Cardiac muscle cell (in vitro differentiated cells and primary cell): ENCODE data around the gene TMEM259. TPM values are rescaled to one million over a fixed set of nuclear protein-coding genes. Genes with fewer than 3 reads are reported as not detected.
A peak's percentile ranks its signal among the peaks of the same experiment; 100 is the strongest.

Experiments used
- DNase-seq, 2 donors: peaks; one replicate each; pipeline versions ENCODE4 v3.0.0 to v3.0.0-alpha.2; 2010 to 2017; ENCODE audit warnings: low read depth in 1 of 2, low spot score in 1 of 2
- H3K27ac ChIP-seq: fragments of 200-600 bp; sonication (generic); 2 replicates; pipeline ENCODE4 v1.5.1; 2016
- H3K27me3 ChIP-seq: fragments of 200-600 bp; sonication (generic); 2 replicates; pipeline ENCODE4 v1.6.0; 2016; ENCODE audit warnings: control low read depth
- H3K36me3 ChIP-seq: fragments of 200-600 bp; sonication (generic); 2 replicates; pipeline ENCODE4 v1.5.1; 2016; ENCODE audit warnings: control low read depth
- H3K4me1 ChIP-seq: fragments of 200-600 bp; sonication (generic); 2 replicates; pipeline ENCODE4 v1.8.1; 2017; ENCODE audit warnings: low read depth, mild to moderate bottlenecking, mixed run types
- H3K4me3 ChIP-seq: fragments of 200-600 bp; sonication (generic); 2 replicates; pipeline ENCODE4 v1.5.1; 2016; ENCODE audit warnings: mild to moderate bottlenecking
- H3K9me3 ChIP-seq: fragments of 200-600 bp; sonication (generic); 2 replicates; pipeline ENCODE4 v1.5.1; 2017; ENCODE audit warnings: low read depth, mild to moderate bottlenecking, control low read depth
- polyA plus RNA-seq: library from polyadenylated mRNA; unstranded; fragments of >200 nt; fragmentation: Nextera tagmentation; extraction: Ambion mirVana; gene quantifications from 2 replicates; pipeline ENCODE4 v1.2.1, GENCODE V29; 2016
- total RNA-seq: library from RNA; depleted of rRNA; stranded (reverse); fragments of >200 nt; gene quantifications from 2 replicates; pipeline ENCODE4 v1.2.3, GENCODE V29; 2016
- TF ChIP-seq, protein P1 (sequence below): IDR thresholded peaks from 2 replicates; pipeline ENCODE4 v1.5.1; 2012; ENCODE audit warnings: low read depth, mild to moderate bottlenecking, low read length

TMEM259 gene
- total and polyA plus RNA-seq, 2 experiments from 2014 or later, result 370 to 403 TPM

DNA sequence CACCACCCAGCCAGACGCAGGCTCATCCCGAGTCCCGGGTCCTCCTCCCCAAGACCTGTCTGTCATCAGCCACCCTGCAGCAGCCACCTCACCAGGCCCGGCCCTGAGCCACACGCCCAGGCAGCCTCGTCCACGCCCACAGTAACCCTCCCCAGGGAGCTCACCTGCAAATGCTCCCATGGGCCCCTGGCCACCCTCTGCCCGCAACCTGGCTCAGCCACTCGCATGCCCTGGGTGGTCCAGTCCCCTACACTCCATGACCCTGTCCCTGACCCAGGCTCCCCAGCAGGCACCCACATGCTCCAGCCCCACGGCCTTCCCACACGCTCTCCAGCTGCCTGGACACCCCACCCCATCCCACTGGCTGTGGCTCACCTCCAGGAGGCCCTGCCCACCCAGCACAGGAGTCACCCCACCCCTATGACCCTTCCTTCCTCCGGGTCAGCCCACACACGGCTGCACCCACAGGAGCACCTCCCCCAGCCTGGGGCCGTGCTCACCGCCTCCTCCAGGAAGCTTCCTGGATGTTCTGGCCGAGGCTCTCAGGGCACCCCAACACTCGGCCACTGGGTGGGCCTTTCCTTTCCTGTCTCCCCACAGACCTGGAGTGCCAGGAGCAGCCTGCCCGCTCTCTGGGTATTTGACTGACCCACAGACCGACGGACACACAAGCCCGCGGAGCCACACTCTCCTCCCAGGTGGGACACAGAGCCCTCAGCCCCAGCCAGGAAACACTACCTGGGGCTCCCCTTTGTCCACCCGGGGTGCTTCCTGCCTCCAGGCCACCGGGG lies 3.6 kb downstream of the TMEM259 start:
- H3K9me3 ChIP-seq, result no peaks in the 10 kb centered on the region
- H3K27ac ChIP-seq, result peak overlapping the region; percentile 36
- H3K36me3 ChIP-seq, result peaks cover 11% of the 10 kb centered on the region
- peaks cover 35% of the 10 kb centered on the region for H3K4me1 ChIP-seq
- no peak overlapping the region for H3K4me3 ChIP-seq
- H3K27me3 ChIP-seq, result no peaks in the 10 kb centered on the region
- TF ChIP-seq, protein P1, sequence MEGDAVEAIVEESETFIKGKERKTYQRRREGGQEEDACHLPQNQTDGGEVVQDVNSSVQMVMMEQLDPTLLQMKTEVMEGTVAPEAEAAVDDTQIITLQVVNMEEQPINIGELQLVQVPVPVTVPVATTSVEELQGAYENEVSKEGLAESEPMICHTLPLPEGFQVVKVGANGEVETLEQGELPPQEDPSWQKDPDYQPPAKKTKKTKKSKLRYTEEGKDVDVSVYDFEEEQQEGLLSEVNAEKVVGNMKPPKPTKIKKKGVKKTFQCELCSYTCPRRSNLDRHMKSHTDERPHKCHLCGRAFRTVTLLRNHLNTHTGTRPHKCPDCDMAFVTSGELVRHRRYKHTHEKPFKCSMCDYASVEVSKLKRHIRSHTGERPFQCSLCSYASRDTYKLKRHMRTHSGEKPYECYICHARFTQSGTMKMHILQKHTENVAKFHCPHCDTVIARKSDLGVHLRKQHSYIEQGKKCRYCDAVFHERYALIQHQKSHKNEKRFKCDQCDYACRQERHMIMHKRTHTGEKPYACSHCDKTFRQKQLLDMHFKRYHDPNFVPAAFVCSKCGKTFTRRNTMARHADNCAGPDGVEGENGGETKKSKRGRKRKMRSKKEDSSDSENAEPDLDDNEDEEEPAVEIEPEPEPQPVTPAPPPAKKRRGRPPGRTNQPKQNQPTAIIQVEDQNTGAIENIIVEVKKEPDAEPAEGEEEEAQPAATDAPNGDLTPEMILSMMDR, result no peak
- DNase-seq, result no peak

DNA sequence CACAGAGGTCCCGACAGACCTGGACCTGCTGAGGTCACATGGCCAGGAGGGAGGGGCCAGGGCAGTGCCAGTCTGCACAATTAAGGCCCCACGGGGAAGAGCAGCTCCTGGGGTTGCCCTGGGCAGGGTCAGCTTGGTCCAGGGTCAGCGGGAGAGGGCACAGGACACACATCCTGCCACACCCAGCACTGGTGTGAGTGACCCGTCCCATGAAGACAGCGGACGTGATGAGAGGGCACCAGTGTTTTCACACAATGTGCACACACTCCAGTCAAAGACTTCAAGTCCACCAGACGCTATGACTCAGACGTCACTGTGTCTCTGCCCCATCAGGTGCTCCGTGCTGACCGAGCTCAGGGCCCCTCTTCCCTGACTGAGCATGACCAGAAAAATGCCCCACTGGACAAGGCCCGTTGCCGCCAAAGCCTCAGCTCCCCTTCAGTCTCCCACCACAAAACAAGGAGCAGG lies 4.2 kb downstream of the TMEM259 start:
- H3K27me3 ChIP-seq, result no peaks in the 10 kb centered on the region
- peak overlapping the region; percentile 36 for H3K27ac ChIP-seq
- no peak for DNase-seq
- no peaks in the 10 kb centered on the region for H3K9me3 ChIP-seq
- peaks cover 35% of the 10 kb centered on the region for H3K4me1 ChIP-seq
- TF ChIP-seq, protein P1, result no peak
- peaks cover 13% of the 10 kb centered on the region for H3K36me3 ChIP-seq
- H3K4me3 ChIP-seq, result no peak overlapping the region

DNA sequence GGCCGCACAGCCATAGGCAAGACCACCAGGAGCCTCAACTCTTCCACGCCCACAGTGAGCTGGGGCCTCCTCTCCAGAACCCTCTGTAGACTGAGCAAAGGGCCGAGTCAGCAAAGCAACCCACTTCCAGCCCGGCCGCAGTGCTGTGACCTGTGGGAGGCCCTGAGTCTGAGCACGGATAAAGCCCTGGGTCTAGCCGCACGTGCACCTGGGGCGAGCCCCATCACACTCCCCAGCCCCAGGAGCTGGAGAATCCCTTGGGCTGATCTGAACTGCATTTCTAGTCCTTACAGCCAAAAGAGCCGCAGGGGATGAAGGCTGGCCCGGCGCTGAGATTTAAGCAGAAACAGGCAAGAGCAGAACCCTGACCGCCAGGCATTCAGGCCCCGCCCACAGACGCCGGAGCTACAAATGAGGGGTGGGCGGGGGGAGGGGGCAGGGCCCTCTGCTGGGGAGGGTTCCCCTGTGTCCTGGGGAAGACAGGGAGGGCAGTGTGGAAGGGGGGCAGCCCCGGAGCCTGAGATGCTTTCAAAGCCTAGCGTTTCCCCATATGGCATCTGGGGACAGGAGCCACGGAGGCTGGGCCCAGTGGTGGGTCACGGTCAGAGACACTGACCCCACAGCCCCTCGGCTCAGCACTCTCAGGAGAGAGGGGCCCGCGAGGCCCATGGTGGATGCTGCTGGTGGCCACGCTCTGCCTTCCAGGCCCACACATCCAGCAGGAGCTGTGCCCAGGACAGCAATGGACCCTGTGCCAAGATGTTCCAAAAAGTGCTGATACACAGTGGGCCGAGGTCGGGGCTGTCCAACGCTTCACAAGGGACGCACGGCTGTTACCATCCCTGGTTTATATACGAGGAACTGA lies 4.9 kb downstream of the TMEM259 start:
- Histone ChIP-seq H3K36me3 (peaks cover 14% of the 10 kb centered on the region), H3K4me1 (peaks cover 35% of the 10 kb centered on the region), H3K27me3 (no peaks in the 10 kb centered on the region), H3K27ac (peak overlapping the region; percentile 36), H3K9me3 (no peaks in the 10 kb centered on the region), H3K4me3 (no peak overlapping the region)
- DNase-seq, result no peak
- TF ChIP-seq, protein P1, result no peak

DNA sequence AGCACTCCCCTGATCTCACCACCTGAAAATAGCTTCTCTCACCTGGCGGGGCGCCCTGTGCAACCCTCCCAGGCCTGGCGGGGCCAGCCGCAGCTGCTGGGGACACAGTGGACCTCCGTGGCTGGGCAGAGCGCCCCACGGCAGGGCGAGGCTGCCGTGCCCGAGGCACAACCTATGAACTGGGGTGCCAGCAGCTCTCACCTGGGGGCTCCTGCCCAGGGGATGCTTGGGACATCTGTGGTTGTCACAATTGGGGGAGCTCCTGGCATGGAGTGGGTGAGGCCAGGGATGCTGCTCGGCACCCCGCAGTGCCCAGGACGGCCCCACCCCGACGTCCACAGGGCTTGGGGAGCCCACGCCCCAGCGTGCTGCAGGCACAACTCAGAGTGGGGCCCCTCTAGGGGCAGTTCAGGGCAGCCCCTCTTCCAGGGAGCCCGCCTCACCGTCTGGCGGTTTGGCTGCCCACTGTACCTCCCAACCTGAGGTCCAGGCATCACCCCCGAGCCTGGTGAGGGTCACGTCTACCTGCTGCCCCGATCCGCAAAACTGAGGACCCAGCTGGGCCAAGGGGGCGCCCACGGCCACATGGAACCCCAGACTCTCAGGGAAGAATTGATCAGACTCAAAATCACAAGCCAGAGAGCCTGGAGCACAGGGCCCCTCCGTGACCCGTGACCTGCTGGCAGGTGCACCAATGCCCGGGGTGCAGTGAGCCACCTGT lies 5.7 kb downstream of the TMEM259 start:
- no peak overlapping the region for H3K27ac ChIP-seq
- peaks cover 35% of the 10 kb centered on the region for H3K4me1 ChIP-seq
- H3K4me3 ChIP-seq, result no peak overlapping the region
- peaks cover 18% of the 10 kb centered on the region for H3K36me3 ChIP-seq
- no peaks in the 10 kb centered on the region for H3K27me3 ChIP-seq
- no peak for DNase-seq
- H3K9me3 ChIP-seq, result no peaks in the 10 kb centered on the region
- TF ChIP-seq, protein P1, result no peak

DNA sequence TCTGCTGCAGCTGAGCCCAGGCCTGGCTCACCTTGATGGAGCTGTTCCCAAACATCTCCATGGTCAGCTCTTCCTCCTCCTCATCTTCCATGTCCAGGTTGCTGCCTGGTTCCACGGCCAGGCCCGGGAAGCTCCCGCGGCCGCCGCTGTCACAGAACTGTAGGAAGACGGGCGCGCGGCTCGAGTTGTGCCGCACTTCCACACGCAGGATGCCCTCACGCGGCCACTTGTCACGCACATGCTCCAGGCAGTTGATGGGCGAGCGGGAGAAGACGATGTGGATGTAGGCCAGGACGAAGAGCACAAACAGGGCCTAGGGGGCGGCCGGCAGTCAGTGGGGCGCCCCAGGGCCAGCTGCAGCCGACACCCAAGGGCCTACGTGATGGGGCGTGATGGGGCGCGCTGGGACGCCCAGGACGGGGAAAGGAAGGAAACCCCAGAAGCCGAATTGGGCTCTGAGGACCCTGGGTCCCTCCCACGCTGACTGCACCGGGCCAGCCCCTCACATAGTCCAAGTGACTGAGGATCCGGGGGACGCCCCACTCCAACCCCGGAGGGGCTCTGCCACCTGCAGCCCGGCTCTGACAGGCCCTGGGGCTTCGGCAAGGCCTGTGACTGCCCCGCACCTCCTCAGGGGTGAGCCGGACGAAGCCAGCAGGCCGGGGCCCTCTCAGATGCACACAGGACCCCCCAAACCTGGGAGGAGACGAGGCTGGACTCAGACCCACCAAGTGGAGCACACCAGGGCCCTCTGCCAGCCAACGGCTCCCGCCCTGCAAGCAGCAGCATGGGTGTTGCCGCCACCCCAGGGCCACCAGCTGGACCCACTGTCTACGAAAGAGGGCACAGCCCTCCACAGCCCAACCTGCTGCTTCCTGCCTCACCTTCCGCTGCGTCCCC lies 6.5 kb downstream of the TMEM259 start:
- Histone ChIP-seq H3K4me1 (peaks cover 30% of the 10 kb centered on the region), H3K36me3 (peaks cover 18% of the 10 kb centered on the region), H3K27ac (no peak overlapping the region), H3K27me3 (no peaks in the 10 kb centered on the region), H3K4me3 (no peak overlapping the region), H3K9me3 (no peaks in the 10 kb centered on the region)
- TF ChIP-seq, protein P1, result no peak
- no peak for DNase-seq
